Measurements from ENCODE around the gene POU6F1.

POU6F1 gene

GRCh38 chr12:51200156-51200555 lies 17.7 kb downstream of the POU6F1 start:
- TF ChIP-seq TOX (CRISPR knock-in tag; IDR thresholded peaks at IDR 0.05; ENCODE audit: borderline replicate concordance), result no peak
- ATAC-seq, result no peak

GRCh38 chr12:51199366-51199945 lies 18.4 kb downstream of the POU6F1 start:
- no peak for TF ChIP-seq PATZ1 (CRISPR knock-in tag; IDR thresholded peaks at IDR 0.05; ENCODE audit: borderline replicate concordance)
- no peak for TF ChIP-seq CREB5 (CRISPR knock-in tag; IDR thresholded peaks at IDR 0.05; ENCODE audit: low read depth)
- no peak for TF ChIP-seq GLIS3 (CRISPR knock-in tag; IDR thresholded peaks at IDR 0.05)
- TF ChIP-seq ZNF8 (CRISPR knock-in tag; IDR thresholded peaks at IDR 0.05), result no peak
- TF ChIP-seq TOX (CRISPR knock-in tag; IDR thresholded peaks at IDR 0.05; ENCODE audit: borderline replicate concordance), result no peak
- no peak for TF ChIP-seq OSR1 (CRISPR knock-in tag; IDR thresholded peaks at IDR 0.05)
- no peak for TF ChIP-seq TCF4 (CRISPR knock-in tag; IDR thresholded peaks at IDR 0.05; ENCODE audit: borderline replicate concordance)
- no peak for TF ChIP-seq ARNTL (CRISPR knock-in tag; IDR thresholded peaks at IDR 0.05; ENCODE audit: borderline replicate concordance, low read depth)
- no peak for TF ChIP-seq TSHZ2 (CRISPR knock-in tag; IDR thresholded peaks at IDR 0.05)
- TF ChIP-seq CSRNP3 (CRISPR knock-in tag; IDR thresholded peaks at IDR 0.05), result no peak
- TF ChIP-seq RARB (CRISPR knock-in tag; IDR thresholded peaks at IDR 0.05), result no peak
- no peak for TF ChIP-seq ZFP30 (CRISPR knock-in tag; IDR thresholded peaks at IDR 0.05)
- no peak for TF ChIP-seq ZNF565 (CRISPR knock-in tag; conservative IDR thresholded peaks at IDR 0.05; ENCODE audit: low read depth)
- TF ChIP-seq ISL1 (CRISPR knock-in tag; IDR thresholded peaks at IDR 0.05), result no peak
- no peak for TF ChIP-seq ZNF70 (CRISPR knock-in tag; IDR thresholded peaks at IDR 0.05)
- TF ChIP-seq BACH2 (CRISPR knock-in tag; IDR thresholded peaks at IDR 0.05; ENCODE audit: borderline replicate concordance), result no peak
- TF ChIP-seq PPARA (CRISPR knock-in tag; IDR thresholded peaks at IDR 0.05; ENCODE audit: borderline replicate concordance), result no peak
- TF ChIP-seq CSDC2 (CRISPR knock-in tag; IDR thresholded peaks at IDR 0.05), result no peak
- no peak for ATAC-seq

GRCh38 chr12:51198568-51199365 lies 19.1 kb downstream of the POU6F1 start:
- TF ChIP-seq ZFP3 (CRISPR knock-in tag; IDR thresholded peaks at IDR 0.05), result no peak
- TF ChIP-seq PPARA (CRISPR knock-in tag; IDR thresholded peaks at IDR 0.05; ENCODE audit: borderline replicate concordance), result no peak
- TF ChIP-seq ESRRG (CRISPR knock-in tag; IDR thresholded peaks at IDR 0.05), result no peak
- TF ChIP-seq ARNTL (CRISPR knock-in tag; IDR thresholded peaks at IDR 0.05; ENCODE audit: borderline replicate concordance, low read depth), result no peak
- no peak for TF ChIP-seq OSR1 (CRISPR knock-in tag; IDR thresholded peaks at IDR 0.05)
- no peak for TF ChIP-seq BACH2 (CRISPR knock-in tag; IDR thresholded peaks at IDR 0.05; ENCODE audit: borderline replicate concordance)
- no peak for TF ChIP-seq SNAI2 (CRISPR knock-in tag; IDR thresholded peaks at IDR 0.05)
- TF ChIP-seq CSDC2 (CRISPR knock-in tag; IDR thresholded peaks at IDR 0.05), result no peak
- no peak for TF ChIP-seq TOX (CRISPR knock-in tag; IDR thresholded peaks at IDR 0.05; ENCODE audit: borderline replicate concordance)
- no peak for TF ChIP-seq TCF4 (CRISPR knock-in tag; IDR thresholded peaks at IDR 0.05; ENCODE audit: borderline replicate concordance)
- no peak for TF ChIP-seq GLIS3 (CRISPR knock-in tag; IDR thresholded peaks at IDR 0.05)
- no peak for TF ChIP-seq ZNF70 (CRISPR knock-in tag; IDR thresholded peaks at IDR 0.05)
- TF ChIP-seq ZFP30 (CRISPR knock-in tag; IDR thresholded peaks at IDR 0.05), result no peak
- no peak for TF ChIP-seq RARB (CRISPR knock-in tag; IDR thresholded peaks at IDR 0.05)
- no peak for TF ChIP-seq TSHZ2 (CRISPR knock-in tag; IDR thresholded peaks at IDR 0.05)
- ATAC-seq, result no peak
